HAP-1 (cell line): ENCODE results near the gene U2AF1L4.

ENCODE experiments used
- DNase-seq, 2 experiments: peaks; one replicate each; pipeline ENCODE4 v3.0.0-alpha.2; 2016 to 2020; ENCODE audit warnings: low spot score in 2 of 2
- H3K27me3 ChIP-seq: fragments of 250-450 bp; sonication (Bioruptor Pico); 2 replicates; pipeline ENCODE4 v1.5.1; 2020; ENCODE audit warnings: low read depth, mild to moderate bottlenecking, moderate library complexity
- H3K36me3 ChIP-seq: fragments of 250-450 bp; sonication (Bioruptor Pico); replicated peaks from 2 replicates; pipeline ENCODE4 v1.5.1; 2020; ENCODE audit warnings: mild to moderate bottlenecking
- H3K4me1 ChIP-seq: fragments of 250-450 bp; sonication (Bioruptor Pico); 2 replicates; pipeline ENCODE4 v1.5.1; 2020; ENCODE audit warnings: mild to moderate bottlenecking
- H3K4me3 ChIP-seq: fragments of 250-450 bp; sonication (Bioruptor Pico); 2 replicates; pipeline ENCODE4 v1.5.1; 2020; ENCODE audit warnings: mild to moderate bottlenecking, moderate library complexity
- H3K9me3 ChIP-seq: fragments of 250-450 bp; sonication (Bioruptor Pico); 2 replicates; pipeline ENCODE4 v1.5.1; 2020; ENCODE audit warnings: mild to moderate bottlenecking, moderate library complexity
- in situ Hi-C: fragments of 300-500 bp; cut with MboI; formaldehyde crosslinking; loops from 3 replicates; pipeline ENCODE4 v1.14.3; 2020; ENCODE audit warnings: low sequenced_read_pairs, inconsistent platforms, mixed read lengths

U2AF1L4 gene

DNA sequence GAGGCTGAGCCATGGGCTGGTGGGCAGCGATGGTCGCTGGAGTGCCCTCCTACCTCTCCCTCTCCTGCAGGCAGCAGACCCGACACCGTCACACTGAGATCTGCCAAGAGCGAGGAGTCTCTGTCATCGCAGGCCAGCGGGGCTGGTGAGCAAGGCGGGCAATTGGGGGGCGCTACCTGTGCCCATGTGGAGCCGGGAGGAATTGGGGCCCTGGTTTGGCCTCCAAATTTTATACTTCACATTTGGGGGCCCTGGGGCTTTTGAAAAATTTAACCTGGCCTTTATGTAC is 40.1 kb upstream of the U2AF1L4 start:
- H3K27me3 ChIP-seq: no peaks in the 10 kb centered on the region
- no peaks in the 10 kb centered on the region for H3K4me1 ChIP-seq
- no peaks in the 10 kb centered on the region for H3K9me3 ChIP-seq
- no peak for DNase-seq
- in situ Hi-C loops: no loop called here
- H3K36me3 ChIP-seq: no peaks in the 10 kb centered on the region
- no peak overlapping the region for H3K4me3 ChIP-seq

DNA sequence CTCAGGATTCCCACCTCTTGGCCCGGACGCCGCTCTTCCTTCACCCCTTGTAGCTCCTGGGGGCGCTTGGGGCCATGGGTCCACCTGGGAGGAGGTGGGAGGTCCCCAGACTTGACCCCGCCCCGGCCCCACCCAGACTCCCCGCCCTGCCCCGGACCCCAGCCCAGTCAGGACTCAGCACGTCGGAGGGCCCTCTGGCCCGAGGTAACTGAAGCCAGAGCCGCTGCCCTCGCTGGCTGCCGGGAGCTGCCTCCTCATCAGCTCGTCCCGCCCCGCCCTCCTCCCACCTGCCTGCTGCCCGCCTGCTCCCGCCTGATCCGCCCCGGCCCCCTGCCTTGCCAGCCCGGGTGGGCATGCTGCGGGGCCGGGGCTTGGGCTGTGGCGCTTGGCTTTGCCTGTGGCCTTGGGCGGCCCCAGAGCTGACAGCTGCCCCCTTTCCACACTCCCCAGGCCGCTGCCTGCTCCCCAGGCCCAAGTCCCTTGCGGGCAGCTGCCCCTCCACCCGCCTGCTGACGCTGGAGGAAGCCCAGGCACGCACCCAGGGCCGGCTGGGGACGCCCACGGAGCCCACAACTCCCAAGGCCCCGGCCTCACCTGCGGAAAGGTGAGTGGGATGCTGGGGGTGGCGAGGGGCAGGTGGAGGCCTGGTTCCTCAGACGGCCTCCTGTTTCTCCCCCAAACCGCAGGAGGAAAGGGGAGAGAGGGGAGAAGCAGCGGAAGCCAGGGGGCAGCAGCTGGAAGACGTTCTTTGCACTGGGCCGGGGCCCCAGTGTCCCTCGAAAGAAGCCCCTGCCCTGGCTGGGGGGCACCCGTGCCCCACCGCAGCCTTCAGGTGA is 39.5 kb upstream of the U2AF1L4 start:
- Histone ChIP-seq H3K9me3 (no peaks in the 10 kb centered on the region), H3K4me1 (no peaks in the 10 kb centered on the region), H3K27me3 (no peaks in the 10 kb centered on the region), H3K4me3 (no peak overlapping the region), H3K36me3 (no peaks in the 10 kb centered on the region)
- in situ Hi-C loops: no loop called here
- DNase-seq: no peak

DNA sequence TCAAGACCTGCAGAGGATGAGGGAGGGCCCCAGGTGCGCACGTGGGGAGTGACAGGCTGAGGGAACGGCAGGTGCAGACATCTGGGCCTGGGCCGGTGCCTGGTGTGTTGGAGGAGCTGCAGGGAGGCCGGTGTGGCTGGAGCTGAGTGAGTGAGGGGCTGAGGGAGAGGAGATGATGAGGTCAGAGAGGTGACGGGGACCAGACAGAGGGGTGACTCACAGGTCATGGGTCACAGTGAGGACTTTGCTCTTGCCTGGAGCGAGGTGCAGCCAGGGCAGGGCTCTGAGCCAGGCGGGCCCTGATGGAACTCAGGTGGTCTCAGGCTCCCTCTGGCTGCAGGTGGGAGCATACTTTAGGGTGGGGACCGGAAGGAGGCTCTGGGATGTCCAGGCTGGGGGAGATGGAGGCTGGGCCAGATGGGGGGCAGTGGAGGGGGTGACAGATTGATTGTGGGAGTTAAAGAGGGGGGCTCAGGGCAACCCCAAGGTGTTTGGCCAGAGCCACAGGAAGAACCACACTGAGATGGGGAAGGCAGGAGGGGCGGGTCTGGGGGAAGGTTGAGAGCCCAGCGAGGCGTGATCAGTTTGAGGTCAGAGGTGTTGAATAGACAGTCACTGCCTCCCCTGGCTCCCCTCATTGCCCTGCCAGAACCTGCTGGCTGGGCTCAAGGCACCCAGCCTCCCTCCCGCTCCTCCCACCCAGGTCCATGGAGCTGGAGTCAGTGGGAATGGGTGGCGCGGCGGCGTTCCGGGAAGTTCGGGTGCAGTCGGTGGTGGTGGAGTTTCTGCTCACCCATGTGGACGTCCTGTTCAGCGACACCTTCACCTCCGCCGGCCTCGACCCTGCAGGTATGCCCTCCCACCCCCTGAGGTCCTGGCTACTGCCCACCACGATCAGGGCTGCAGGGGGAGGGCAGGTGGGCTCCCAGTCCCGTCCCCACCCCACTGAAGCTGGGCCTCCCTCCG is 38.5 kb upstream of the U2AF1L4 start:
- Histone ChIP-seq H3K4me3 (no peak overlapping the region), H3K4me1 (no peaks in the 10 kb centered on the region), H3K36me3 (no peaks in the 10 kb centered on the region), H3K9me3 (no peaks in the 10 kb centered on the region), H3K27me3 (no peaks in the 10 kb centered on the region)
- no peak for DNase-seq
- in situ Hi-C loops: no loop called here

DNA sequence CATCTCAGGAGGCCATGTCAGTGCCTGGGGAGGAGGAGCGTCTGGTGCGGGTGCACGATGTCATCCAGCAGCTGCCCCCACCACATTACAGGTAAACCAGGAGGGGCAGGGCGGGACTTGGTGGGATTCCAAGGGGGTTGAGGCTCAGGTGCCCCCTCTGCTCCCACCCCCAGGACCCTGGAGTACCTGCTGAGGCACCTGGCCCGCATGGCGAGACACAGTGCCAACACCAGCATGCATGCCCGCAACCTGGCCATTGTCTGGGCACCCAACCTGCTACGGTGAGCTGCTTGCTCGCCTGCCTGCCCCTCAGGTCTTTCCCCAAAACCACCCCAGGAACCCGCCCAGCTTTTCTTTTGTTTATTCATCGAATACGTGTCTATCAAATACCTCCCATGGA is 37.4 kb upstream of the U2AF1L4 start:
- in situ Hi-C loops: no loop called here
- H3K36me3 ChIP-seq: no peaks in the 10 kb centered on the region
- H3K27me3 ChIP-seq: no peaks in the 10 kb centered on the region

DNA sequence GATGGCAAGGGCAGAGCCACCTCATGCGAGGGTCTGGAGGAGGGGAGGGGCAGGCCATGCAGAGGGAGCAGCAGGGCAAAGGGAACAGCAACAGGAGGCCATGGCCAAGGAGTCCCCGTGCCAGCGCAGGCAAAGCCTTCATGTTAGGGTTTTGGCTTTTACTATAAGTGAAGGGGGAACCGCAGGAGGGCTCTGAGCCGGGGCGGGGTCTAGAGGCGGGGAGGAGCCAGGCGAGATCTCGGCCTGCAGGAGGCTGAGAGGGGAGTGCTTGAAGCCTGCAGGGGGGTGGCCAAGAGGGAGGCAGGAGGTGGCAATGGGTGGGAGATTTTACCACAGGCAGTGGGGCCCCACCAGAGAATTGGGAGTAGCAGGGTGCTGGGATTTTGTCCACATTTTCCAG is 36.4 kb upstream of the U2AF1L4 start:
- in situ Hi-C loops: no loop called here
- H3K27me3 ChIP-seq: no peaks in the 10 kb centered on the region
- DNase-seq: no peak
- H3K4me3 ChIP-seq: no peak overlapping the region
- H3K36me3 ChIP-seq: no peaks in the 10 kb centered on the region
- H3K9me3 ChIP-seq: no peaks in the 10 kb centered on the region
- H3K4me1 ChIP-seq: peaks cover under 1% of the 10 kb centered on the region; the same call in 1 of the 2 replicates

More for the DNA sequence above, 37.4 kb upstream of the U2AF1L4 start:
- Histone ChIP-seq H3K4me1 (no peaks in the 10 kb centered on the region), H3K4me3 (no peak overlapping the region), H3K9me3 (no peaks in the 10 kb centered on the region)
- no peak for DNase-seq

DNA sequence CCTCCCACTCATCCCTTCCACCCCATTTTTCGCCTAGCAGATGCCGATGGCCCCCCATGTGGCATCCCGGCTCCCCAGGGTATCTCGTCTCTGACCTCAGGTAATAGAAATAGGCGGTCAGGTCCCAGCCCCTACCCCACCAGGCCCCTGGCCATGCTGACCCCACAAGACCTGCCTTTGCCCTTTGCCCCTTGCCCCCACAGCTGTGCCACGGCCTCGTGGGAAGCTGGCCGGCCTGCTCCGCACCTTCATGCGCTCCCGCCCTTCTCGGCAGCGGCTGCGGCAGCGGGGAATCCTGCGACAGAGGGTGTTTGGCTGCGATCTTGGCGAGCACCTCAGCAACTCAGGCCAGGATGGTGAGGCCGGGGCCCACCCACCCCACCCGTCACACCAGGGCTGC is 35.5 kb upstream of the U2AF1L4 start:
- Histone ChIP-seq H3K27me3 (no peaks in the 10 kb centered on the region), H3K4me1 (peaks cover 6% of the 10 kb centered on the region; the same call in 1 of the 2 replicates), H3K4me3 (no peak overlapping the region), H3K36me3 (no peaks in the 10 kb centered on the region), H3K9me3 (no peaks in the 10 kb centered on the region)
- in situ Hi-C loops: no loop called here
- DNase-seq: no peak

DNA sequence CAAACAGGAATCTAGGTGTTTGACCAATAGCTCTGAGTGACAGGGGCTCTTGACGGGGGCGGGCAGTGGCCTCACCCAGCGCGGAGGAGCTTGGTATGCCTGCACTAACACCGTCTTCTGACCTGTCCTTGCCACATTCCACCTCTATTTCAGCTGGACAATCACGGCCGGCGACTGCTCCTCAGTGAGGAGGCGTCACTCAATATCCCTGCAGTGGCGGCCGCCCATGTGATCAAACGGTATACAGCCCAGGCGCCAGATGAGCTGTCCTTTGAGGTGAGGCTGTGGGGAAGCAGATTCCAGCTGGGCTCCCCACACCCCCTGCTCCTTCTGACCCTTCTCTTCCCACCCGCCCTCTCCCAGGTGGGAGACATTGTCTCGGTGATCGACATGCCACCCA is 34.8 kb upstream of the U2AF1L4 start:
- no peak for DNase-seq
- Histone ChIP-seq H3K4me3 (no peak overlapping the region), H3K4me1 (peaks cover 6% of the 10 kb centered on the region; the same call in 1 of the 2 replicates), H3K36me3 (no peaks in the 10 kb centered on the region), H3K27me3 (no peaks in the 10 kb centered on the region), H3K9me3 (no peaks in the 10 kb centered on the region)
- in situ Hi-C loops: no loop called here

DNA sequence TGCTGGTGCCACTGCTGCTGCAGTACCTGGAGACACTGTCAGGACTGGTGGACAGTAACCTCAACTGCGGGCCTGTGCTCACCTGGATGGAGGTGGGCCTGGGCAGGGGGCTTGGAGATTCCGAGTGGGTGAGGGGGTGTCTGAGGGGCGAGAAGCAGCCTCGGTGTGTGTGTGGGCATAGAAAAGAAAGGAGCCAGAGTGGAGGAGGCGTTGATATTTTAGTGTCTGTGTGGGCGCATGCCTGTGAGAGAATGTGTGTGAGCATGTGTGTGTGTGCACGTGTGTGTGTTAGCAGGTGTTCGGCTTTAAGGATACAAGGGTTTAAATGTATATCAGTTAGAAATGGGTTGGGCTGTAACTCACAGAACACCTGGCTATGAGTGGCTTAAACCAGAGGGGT is 33.8 kb upstream of the U2AF1L4 start:
- H3K27me3 ChIP-seq: no peaks in the 10 kb centered on the region
- DNase-seq: no peak
- in situ Hi-C loops: no loop called here

DNA sequence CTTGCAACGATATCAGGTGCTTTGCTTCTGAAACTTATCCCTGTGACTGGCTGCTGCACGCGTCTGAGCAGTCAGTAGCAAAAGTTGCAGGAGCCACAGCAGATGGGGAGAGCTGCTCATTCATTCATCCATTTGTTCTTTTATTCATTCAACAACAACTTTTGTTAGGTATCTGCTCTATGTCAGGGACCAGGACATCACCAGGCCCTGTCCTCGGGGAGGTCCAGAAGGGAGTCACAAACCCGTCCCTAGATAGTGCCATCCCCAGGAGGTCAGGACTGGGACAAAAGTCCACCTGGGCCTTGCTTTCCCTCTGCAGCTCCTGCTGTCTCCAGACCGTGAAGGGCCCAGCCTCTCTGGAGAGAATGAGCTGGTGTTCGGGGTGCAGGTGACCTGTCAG is 32.7 kb upstream of the U2AF1L4 start:
- Histone ChIP-seq H3K36me3 (no peaks in the 10 kb centered on the region), H3K27me3 (no peaks in the 10 kb centered on the region), H3K4me1 (peaks cover 9% of the 10 kb centered on the region; the same call in 1 of the 2 replicates), H3K9me3 (no peaks in the 10 kb centered on the region), H3K4me3 (no peak overlapping the region)
- in situ Hi-C loops: no loop called here
- DNase-seq: no peak

More for the DNA sequence above, 33.8 kb upstream of the U2AF1L4 start:
- peaks cover 9% of the 10 kb centered on the region; the same call in 1 of the 2 replicates for H3K4me1 ChIP-seq
- H3K4me3 ChIP-seq: no peak overlapping the region
- H3K9me3 ChIP-seq: no peaks in the 10 kb centered on the region
- no peaks in the 10 kb centered on the region for H3K36me3 ChIP-seq

DNA sequence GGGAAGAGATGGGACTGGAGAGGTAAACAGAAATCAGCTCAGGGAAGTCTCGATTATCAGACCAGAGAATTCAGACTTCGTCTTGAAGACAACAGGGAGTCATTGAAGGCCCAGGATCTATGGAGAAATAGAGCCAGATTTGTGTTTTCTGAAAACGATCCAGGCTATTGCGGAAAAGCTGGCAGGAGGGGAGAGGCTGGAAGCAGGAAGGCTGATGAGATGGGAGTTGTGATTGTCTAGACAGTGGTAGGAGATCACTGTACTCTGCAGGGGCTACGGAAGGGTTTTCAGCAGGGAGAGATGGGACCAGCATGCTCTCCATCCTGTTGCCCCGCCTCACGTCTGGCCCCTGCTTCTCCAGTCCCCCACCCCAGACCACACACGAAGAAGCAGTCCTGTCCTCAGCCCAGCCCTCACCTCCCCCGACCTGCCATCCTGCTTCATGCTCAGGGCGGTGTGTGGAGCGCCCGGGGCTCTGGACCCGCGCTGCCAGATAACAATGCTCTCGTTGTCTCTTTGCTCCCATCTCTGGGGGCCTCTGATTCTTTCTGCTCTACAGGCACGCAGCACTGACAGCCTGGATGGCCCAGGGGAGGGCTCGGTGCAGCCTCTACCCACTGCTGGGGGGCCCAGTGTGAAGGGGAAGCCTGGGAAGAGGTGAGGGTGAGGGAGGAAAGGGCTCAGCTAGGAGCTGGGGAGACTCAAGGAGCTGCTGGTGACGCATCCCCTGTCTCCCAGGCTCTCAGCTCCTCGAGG is 32.0 kb upstream of the U2AF1L4 start:
- in situ Hi-C loops: no loop called here
- DNase-seq: no peak
- no peaks in the 10 kb centered on the region for H3K36me3 ChIP-seq
- no peak overlapping the region for H3K4me3 ChIP-seq
- peaks cover 9% of the 10 kb centered on the region; the same call in 1 of the 2 replicates for H3K4me1 ChIP-seq
- no peaks in the 10 kb centered on the region for H3K27me3 ChIP-seq
- no peaks in the 10 kb centered on the region for H3K9me3 ChIP-seq

DNA sequence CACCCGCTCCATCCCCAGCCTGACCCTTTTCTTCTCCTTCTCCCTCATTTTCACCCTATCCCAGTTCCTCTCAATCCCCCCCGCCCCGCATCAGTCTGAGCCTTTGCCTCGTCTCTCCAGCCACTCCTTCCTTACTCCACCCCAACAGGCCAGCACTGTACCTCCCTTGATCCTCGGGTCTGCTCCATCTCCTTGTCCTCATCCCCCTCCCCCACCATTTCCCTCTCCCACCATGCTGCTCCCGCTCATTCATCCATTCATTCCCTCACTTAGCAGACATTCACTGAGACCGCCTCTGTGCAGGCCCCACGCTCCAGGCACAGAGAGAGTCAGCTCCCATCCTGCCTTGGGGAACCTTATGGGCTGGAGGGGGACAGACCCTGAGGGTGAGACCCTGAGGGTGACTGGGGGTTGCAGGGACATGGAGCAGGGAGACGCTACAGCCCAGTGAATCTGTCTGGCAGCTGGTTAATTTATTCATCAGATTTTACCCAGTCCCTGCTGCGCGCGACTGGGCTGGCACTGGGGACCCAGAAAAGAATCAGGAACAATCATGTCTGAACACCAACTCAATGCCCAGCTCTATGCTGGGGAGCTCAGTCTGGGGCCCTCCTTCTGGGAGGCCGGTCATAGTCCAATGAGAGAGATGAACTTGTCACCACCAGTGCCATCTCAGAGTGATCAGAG is 31.0 kb upstream of the U2AF1L4 start:
- Histone ChIP-seq H3K9me3 (no peaks in the 10 kb centered on the region), H3K4me3 (peak overlapping the region; percentile 51), H3K4me1 (peaks cover 9% of the 10 kb centered on the region; the same call in 1 of the 2 replicates), H3K27me3 (no peaks in the 10 kb centered on the region), H3K36me3 (no peaks in the 10 kb centered on the region)
- in situ Hi-C loops: no loop called here
- DNase-seq: peak in 1 of 2 experiments; percentile 39

DNA sequence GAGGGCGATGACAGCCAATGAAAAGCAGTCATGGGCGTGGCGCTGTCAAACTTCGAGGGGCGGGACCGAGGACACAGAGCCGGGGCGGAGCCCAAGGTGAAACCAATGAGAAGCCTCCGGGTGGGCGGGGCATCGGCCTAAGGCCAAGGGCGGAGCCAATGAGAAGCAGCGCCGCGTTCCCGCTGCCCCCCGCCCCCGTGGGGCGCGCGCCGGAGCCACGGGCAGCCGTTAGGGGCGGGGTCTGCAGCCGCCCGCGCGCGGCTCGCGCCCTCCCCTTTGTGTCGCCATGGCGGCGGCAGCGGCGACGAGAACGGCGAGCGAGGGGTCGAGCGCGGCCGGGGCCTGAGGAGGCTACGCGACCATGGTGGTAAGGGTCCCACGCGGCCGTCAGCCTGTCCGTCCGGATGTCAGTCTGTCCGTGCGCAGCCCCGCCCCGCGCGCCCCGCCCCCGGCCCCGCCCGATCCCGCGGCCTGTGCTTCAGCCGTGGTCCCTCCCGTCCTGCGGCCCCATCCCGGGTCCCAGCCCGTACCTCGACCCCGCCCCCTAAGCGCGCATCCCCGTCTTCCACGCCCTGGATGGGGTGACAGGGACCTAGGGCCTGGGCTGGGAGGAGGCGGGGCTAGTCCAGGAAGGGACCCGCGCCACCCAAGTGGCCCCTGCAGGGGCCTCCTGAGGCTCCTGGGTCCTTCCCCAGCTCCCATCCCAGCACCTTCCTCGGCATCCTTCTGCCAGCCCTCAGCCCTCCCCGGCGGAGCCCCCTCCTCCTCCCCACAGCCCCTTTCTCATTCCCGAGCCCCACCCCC is 30.3 kb upstream of the U2AF1L4 start, which contains the start of gene ARHGAP33:
TSS of gene ARHGAP33 (plus strand) at position 267 of the 804 bp plus-strand sequence. CDS start at position 362, 95 bp downstream.
- Histone ChIP-seq H3K36me3 (no peaks in the 10 kb centered on the region), H3K4me1 (peaks cover 9% of the 10 kb centered on the region; the same call in 1 of the 2 replicates), H3K4me3 (peak within 1 kb of the TSS; percentile 51), H3K9me3 (no peaks in the 10 kb centered on the region), H3K27me3 (no peaks in the 10 kb centered on the region)
- peak; percentile 97 to 100 for DNase-seq
- in situ Hi-C loops: no loop called here
